ENCODE data around the gene RPS6KA5.

RPS6KA5 gene

DNA sequence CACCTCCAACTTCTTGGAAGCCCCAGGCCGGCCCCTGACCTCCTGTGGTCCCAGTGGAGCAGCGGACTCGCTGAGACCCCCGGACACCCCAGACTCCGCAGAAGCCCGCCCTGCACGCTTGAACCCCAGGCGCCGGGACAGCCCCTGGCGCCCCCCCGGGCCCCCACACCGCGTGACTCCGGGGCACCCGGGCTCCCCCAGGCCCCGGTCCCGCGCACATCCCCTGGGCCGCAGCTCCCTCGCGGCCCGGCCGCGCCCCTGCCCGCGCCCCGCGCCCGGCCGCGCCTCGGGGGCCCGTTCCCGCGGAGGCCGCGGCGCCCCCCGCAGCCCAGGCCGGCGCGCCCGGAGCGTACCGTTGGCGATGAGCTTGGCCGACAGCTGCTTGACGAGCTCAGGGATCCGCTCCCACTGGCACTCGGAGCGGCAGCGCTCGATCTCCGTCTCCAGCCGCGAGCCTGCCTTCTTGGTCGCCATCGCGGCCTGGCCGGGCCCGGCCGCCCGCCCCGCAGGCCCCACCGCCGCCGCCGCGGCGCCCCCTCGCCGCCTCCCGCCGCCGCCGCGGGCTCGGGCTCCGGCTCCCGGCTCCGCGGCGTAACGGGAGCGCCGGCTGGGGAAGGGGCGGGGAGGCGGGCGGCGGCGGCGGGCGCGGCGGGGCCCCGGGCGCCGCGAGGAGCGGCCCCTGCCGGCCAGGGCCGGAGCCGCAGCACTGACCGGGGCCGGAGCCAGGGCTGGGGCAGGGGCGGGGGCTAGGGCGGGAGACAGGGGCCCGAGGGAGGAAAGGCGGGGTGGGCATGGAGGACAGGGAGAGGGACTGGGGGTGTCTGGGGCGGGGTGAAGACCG is 244.4 kb downstream of the RPS6KA5 start, which contains the start of gene TTC7B:
Gene TTC7B, minus strand, starts transcription at position 609 of the 841 bp plus-strand sequence. Its CDS starts 135 bp downstream, at position 474.
- Histone ChIP-seq H3K9me3 (ENCODE audit: low read length) (no peaks in the 10 kb centered on the region), H3K79me2 (ENCODE audit: insufficient read depth, low read length) (no peaks in the 10 kb centered on the region), H3K27me3 (ENCODE audit: insufficient read depth, low read length) (0 out of 2 replicates have a peak, but pooled peaks cover 9% of the 10 kb centered on the region), H3K4me2 (ENCODE audit: low read length) (no peak within 1 kb of the TSS), H3K9ac (ENCODE audit: low read length) (no peak within 1 kb of the TSS), H4K20me1 (ENCODE audit: insufficient read depth, low read length) (no peaks in the 10 kb centered on the region), H3K4me1 (ENCODE audit: insufficient read depth, low read length, severe bottlenecking) (no peaks in the 10 kb centered on the region), H2AFZ (ENCODE audit: low read length) (no peak within 1 kb of the TSS), H3K9me2 (ENCODE audit: low read depth, low read length) (no peaks in the 10 kb centered on the region), H3K27ac (ENCODE audit: low read depth, low read length, poor library complexity, severe bottlenecking) (no peak within 1 kb of the TSS), H3K4me3 (ENCODE audit: low read depth, low read length, poor library complexity, severe bottlenecking) (no peak within 1 kb of the TSS), H3F3A (ENCODE audit: insufficient read depth, low read length) (no peaks in the 10 kb centered on the region), H3K36me3 (ENCODE audit: insufficient read depth, low read length) (no peaks in the 10 kb centered on the region)
- TF ChIP-seq EZH2 (IDR thresholded peaks at IDR 0.05; ENCODE audit: borderline replicate concordance, low read length) = no peak
- no peak for TF ChIP-seq CTCF (IDR thresholded peaks at IDR 0.05; ENCODE audit: low read length)

- no peaks in the 10 kb centered on the region for H3K9me3 ChIP-seq (ENCODE audit: low read length)
- no peaks in the 10 kb centered on the region for H3K9me2 ChIP-seq (ENCODE audit: low read depth, low read length)
- no peaks in the 10 kb centered on the region for H3K4me1 ChIP-seq (ENCODE audit: insufficient read depth, low read length, severe bottlenecking)
- H2AFZ ChIP-seq (ENCODE audit: low read length) = no peak overlapping the region
- H3F3A ChIP-seq (ENCODE audit: insufficient read depth, low read length) = no peaks in the 10 kb centered on the region
- H3K36me3 ChIP-seq (ENCODE audit: insufficient read depth, low read length) = no peaks in the 10 kb centered on the region
- H4K20me1 ChIP-seq (ENCODE audit: insufficient read depth, low read length) = no peaks in the 10 kb centered on the region
- H3K9ac ChIP-seq (ENCODE audit: low read length) = no peak overlapping the region
- no peak overlapping the region for H3K27ac ChIP-seq (ENCODE audit: low read depth, low read length, poor library complexity, severe bottlenecking)
- TF ChIP-seq EZH2 (IDR thresholded peaks at IDR 0.05; ENCODE audit: borderline replicate concordance, low read length) = no peak
- TF ChIP-seq CTCF (IDR thresholded peaks at IDR 0.05; ENCODE audit: low read length) = no peak
- H3K4me3 ChIP-seq (ENCODE audit: low read depth, low read length, poor library complexity, severe bottlenecking) = no peak overlapping the region
- H3K27me3 ChIP-seq (ENCODE audit: insufficient read depth, low read length) = 0 out of 2 replicates have a peak, but pooled peaks cover 5% of the 10 kb centered on the region
- no peaks in the 10 kb centered on the region for H3K79me2 ChIP-seq (ENCODE audit: insufficient read depth, low read length)
- H3K4me2 ChIP-seq (ENCODE audit: low read length) = no peak overlapping the region
These were observed 244.9 kb downstream of the RPS6KA5 start for GRCh38 chr14:90815572-90815821.

- TF ChIP-seq CTCF (IDR thresholded peaks at IDR 0.05; ENCODE audit: low read length) (no peak), EZH2 (IDR thresholded peaks at IDR 0.05; ENCODE audit: borderline replicate concordance, low read length) (no peak)
- Histone ChIP-seq H3F3A (ENCODE audit: insufficient read depth, low read length) (no peaks in the 10 kb centered on the region), H3K27me3 (ENCODE audit: insufficient read depth, low read length) (0 out of 2 replicates have a peak, but pooled peaks cover 5% of the 10 kb centered on the region), H3K9ac (ENCODE audit: low read length) (no peak overlapping the region), H3K4me1 (ENCODE audit: insufficient read depth, low read length, severe bottlenecking) (no peaks in the 10 kb centered on the region), H2AFZ (ENCODE audit: low read length) (no peak overlapping the region), H4K20me1 (ENCODE audit: insufficient read depth, low read length) (no peaks in the 10 kb centered on the region), H3K9me3 (ENCODE audit: low read length) (no peaks in the 10 kb centered on the region), H3K27ac (ENCODE audit: low read depth, low read length, poor library complexity, severe bottlenecking) (no peak overlapping the region), H3K4me3 (ENCODE audit: low read depth, low read length, poor library complexity, severe bottlenecking) (no peak overlapping the region), H3K4me2 (ENCODE audit: low read length) (no peak overlapping the region), H3K36me3 (ENCODE audit: insufficient read depth, low read length) (no peaks in the 10 kb centered on the region), H3K79me2 (ENCODE audit: insufficient read depth, low read length) (no peaks in the 10 kb centered on the region), H3K9me2 (ENCODE audit: low read depth, low read length) (no peaks in the 10 kb centered on the region)
These were observed 245.5 kb downstream of the RPS6KA5 start for GRCh38 chr14:90814806-90815571.
